22Rv1 (cell line): Measurements from ENCODE around the gene PHF3.
A peak's percentile ranks its signal among the peaks of the same experiment; 100 is the strongest.
"Not testable (repeated sequence)": the region's sequence is repeated elsewhere in the genome, so short reads cannot be mapped to it uniquely, and the experiment has no call there.

Source experiments
- H3K27ac ChIP-seq: fragments of 450-650 bp; 2 replicates; pipeline ENCODE4 v1.5.1; 2017
- CTCF ChIP-seq: fragments of 450-650 bp; IDR thresholded peaks from 2 replicates; pipeline ENCODE4 v1.5.1; 2017; ENCODE audit warnings: mild to moderate bottlenecking
- ZFX ChIP-seq: fragments of 450-650 bp; IDR thresholded peaks from 2 replicates; pipeline ENCODE4 v1.6.1; 2017; ENCODE audit warnings: antibody characterized with exemption, borderline replicate concordance

PHF3 gene

DNA sequence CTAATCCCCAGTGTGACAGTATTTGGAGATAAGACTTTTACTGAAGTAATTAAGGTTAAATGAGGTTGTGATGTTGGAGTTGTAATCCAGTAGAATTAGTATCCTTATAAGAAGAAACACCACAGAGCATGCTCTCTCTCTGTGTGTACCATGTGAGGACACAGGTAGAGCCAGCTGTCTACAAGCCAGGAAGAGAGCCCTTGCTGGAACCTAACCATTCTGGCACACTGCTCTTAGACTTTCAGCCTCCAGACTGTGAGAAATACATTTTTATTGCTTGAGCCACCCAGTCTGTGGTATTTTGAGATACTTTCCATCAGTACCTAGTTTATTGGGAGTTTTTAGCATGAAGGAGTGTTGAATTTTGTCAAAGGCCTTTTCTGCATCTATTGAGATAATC, 110.2 kb downstream of the PHF3 start:
- TF ChIP-seq ZFX: no peak
- no peak for TF ChIP-seq CTCF

DNA sequence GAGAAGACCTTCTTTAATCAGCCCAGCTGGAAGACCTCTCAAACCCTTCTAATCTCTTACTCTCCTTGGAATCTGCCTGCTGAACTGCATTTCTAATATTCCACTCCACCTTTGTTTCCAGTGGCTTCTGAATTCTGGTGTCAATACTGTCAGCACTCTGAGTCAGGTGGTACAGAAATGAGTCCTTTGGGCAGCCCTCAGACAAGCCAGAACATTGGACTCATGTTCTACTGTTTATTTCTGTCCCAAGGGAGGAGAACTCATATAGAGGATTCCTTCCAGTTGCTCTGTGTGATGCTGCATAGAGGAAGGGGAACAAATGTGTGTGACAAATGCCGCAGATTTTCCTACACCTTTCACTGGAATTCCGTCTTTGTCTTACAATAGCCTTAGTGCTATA, 114.8 kb downstream of the PHF3 start:
- no peak overlapping the region for H3K27ac ChIP-seq
- TF ChIP-seq CTCF (no peak), ZFX (no peak)

More for the DNA sequence above, 110.2 kb downstream of the PHF3 start:
- H3K27ac ChIP-seq: no peak overlapping the region

GRCh38 chr6:63757275-63757674, 121.7 kb downstream of the PHF3 start:
- not testable (repeated sequence) for H3K27ac ChIP-seq

- H3K27ac ChIP-seq: no peak overlapping the region
- no peak for TF ChIP-seq ZFX
Observed at GRCh38 chr6:63757826-63758225, 122.2 kb downstream of the PHF3 start.

GRCh38 chr6:63759605-63760105, 124.1 kb downstream of the PHF3 start:
- TF ChIP-seq ZFX: no peak
- TF ChIP-seq CTCF: 0 out of 2 replicates have a peak, but pooled peaks have one; percentile 11
- H3K27ac ChIP-seq: no peak overlapping the region

GRCh38 chr6:63760199-63760598, 124.6 kb downstream of the PHF3 start:
- TF ChIP-seq ZFX (no peak), CTCF (no peak)
- no peak overlapping the region for H3K27ac ChIP-seq

DNA sequence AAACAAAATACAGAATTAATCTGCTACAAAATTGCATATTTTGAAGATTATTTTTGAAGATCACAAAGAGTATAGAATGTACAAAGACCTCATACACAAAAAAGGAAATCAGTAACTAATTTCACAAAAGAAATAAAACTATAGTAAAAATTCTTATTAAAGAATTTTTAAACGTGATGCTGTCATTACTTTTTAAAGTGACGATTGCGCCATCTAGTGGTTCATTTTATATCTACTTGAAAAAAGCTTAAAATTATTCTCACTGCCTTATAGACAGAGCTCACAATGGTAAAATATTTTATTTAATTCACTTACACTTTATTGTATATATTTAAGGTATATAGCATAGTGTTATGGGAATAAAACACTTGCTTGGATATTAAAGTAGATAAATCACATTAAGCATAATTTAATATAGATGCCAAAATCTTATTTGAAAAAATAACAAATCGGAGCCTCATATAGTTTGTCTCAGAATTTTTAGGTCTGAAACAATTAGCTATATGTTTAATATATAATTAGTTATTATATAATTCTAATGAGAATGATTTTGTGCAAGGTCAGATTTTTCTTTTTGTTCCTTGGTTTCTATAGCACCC, 128.8 kb downstream of the PHF3 start:
- peak; percentile 73 for TF ChIP-seq CTCF
- TF ChIP-seq ZFX: no peak
- H3K27ac ChIP-seq: no peak overlapping the region
